Pancreas (tissue), 10 donors: ENCODE measurements around the gene AKAP8. TPM values are rescaled to one million over a fixed set of nuclear protein-coding genes. Genes with fewer than 3 reads are reported as not detected.
"Not testable (repeated sequence)": the region's sequence is repeated elsewhere in the genome, so short reads cannot be mapped to it uniquely, and the experiment has no call there.

Experiments
- ATAC-seq, 4 donors: fragments of 200-7000 bp; cut with Tn5 transposase; one replicate each; pipeline versions ENCODE4 v1.8.0 to v1.9.1; 2020; ENCODE audit warnings: mild to moderate bottlenecking in 4 of 4, moderate library complexity in 4 of 4
- DNase-seq, 6 donors: peaks; one replicate each; pipeline ENCODE4 v3.0.0-alpha.2; 2020
- FAIRE-seq: peaks from 2 replicates; lab custom pipeline; 2012; peaks lifted over from hg19 to GRCh38; lab: Jason Lieb, UNC
- H3K27ac ChIP-seq, 4 donors: fragments of 200-600 bp; sonication (generic); 1 replicate in 3 of 4; 2 replicates in 1 of 4; pipeline versions ENCODE4 v1.5.0 to v1.8.0; 2020
- H3K27me3 ChIP-seq, 4 donors: fragments of 200-600 bp; one replicate each; pipeline ENCODE4 v1.8.0; 2021
- H3K36me3 ChIP-seq, 3 donors: fragments of 200-600 bp; sonication (generic) in 1 of 3; one replicate each; pipeline versions ENCODE4 v1.5.0 to v1.8.0; 2020 to 2021
- H3K4me1 ChIP-seq, 3 donors: fragments of 200-600 bp; one replicate each; pipeline ENCODE4 v1.8.0; 2021
- H3K4me3 ChIP-seq, 4 donors: fragments of 200-600 bp; sonication (generic) in 2 of 4; one replicate each; pipeline versions ENCODE4 v1.5.0 to v1.8.0; 2020 to 2021
- H3K9me3 ChIP-seq, 4 donors: fragments of 200-600 bp; one replicate each; pipeline ENCODE4 v1.8.0; 2021
- CTCF ChIP-seq, 4 donors: fragments of 200-600 bp; sonication (generic) in 3 of 4; IDR thresholded peaks; one replicate each; pipeline versions ENCODE4 v1.5.0 to v1.8.0; 2021; ENCODE audit warnings: antibody characterized with exemption in 4 of 4
- WGBS, 2 donors: extraction: QIAGEN DNeasy Blood & Tissue Kit; methylation state at CpG; one replicate each; pipeline ENCODE4 v1.1.7; 2013; 5-methylcytosine and 5-hydroxymethylcytosine counted together
- intact Hi-C, 3 donors: fragments of 100-400 bp; cut with DNase I; formaldehyde crosslinking; loops; one replicate each; pipeline versions ENCODE4 v1.11.1 to v1.14.2; 2022
- polyA plus RNA-seq, 2 donors: library from polyadenylated mRNA; stranded (reverse); fragments of 200-250 nt; gene quantifications; one replicate each; pipeline ENCODE4 v1.2.3, GENCODE V29; 2013
- total RNA-seq, 6 donors: library from RNA; stranded (reverse); fragmentation: NEBNext Ultra II Directional in 4 of 6; extraction: Animal tissue kit (Norgen Biotek cat#: 25700) in 4 of 6; gene quantifications; one replicate each; pipeline versions ENCODE4 v1.2.1 to v1.2.4, GENCODE V29; 2021 to 2023
- donor health status: healthy with polysubstance abuse.
- donor health status: DM: no; HTN: no; CAD: no; lungs with moderate emphysema.
- donor health status: DM: no; HTN: no; CAD: no.
- donor health status: control.
- donor health status: control.
- donor health status: Bipolar disorder and iron deficiency.
- donor health status: DM: yes; HTN: yes; CAD: no.
- donor health status: DM: no; HTN: no; CAD: no.
- donor health status: DM: no; HTN: no; CAD: no.
- donor health status: DM: yes; HTN: yes; CAD: no.

AKAP8 gene
- total and polyA plus RNA-seq, 8 donors: 14.7 to 25.9 (median 17.6) TPM

GRCh38 chr19:15418579-15419412, 39.2 kb upstream of the AKAP8 start, which contains the start of gene AKAP8L:
TSS of gene AKAP8L (minus strand) at chr19:15418988. CDS start at chr19:15418923, 65 bp downstream.
- peak; percentile 98 for FAIRE-seq
- 0 to 1% methylated on average over 52 to 61 of the region's 61 CpGs for WGBS, 2 donors
- peaks cover 19 to 22% (median 21%) of the 10 kb centered on the region in 3 donors for H3K4me1 ChIP-seq
- no peaks in the 10 kb centered on the region for H3K27me3 ChIP-seq
- H3K36me3 ChIP-seq: peaks cover 0 to 10% (median 7%) of the 10 kb centered on the region in 3 donors
- ATAC-seq: peak; percentile 92 to 97 (median 94)
- peak; percentile 39 to 60 (median 46) for TF ChIP-seq CTCF (IDR thresholded peaks at IDR 0.05)
- H3K4me3 ChIP-seq: peak within 1 kb of the TSS; percentile 70 to 98 (median 92)
- intact Hi-C loops: no loop called here
- DNase-seq: peak; percentile 92 to 99 (median 99)
- H3K9me3 ChIP-seq: no peaks in the 10 kb centered on the region
- H3K27ac ChIP-seq: peak within 1 kb of the TSS; percentile 78 to 83 (median 82)

GRCh38 chr19:15418231-15418578, 38.6 kb upstream of the AKAP8 start:
- H3K36me3 ChIP-seq: peaks cover 0 to 5% (median 4%) of the 10 kb centered on the region in 3 donors
- no peak for DNase-seq
- no peak for TF ChIP-seq CTCF (IDR thresholded peaks at IDR 0.05)
- H3K4me3 ChIP-seq: peak overlapping the region; percentile 70 to 98 (median 92)
- H3K27ac ChIP-seq: peak overlapping the region; percentile 78 to 83 (median 82)
- H3K9me3 ChIP-seq: no peaks in the 10 kb centered on the region
- no peak for FAIRE-seq
- 0 to 1% methylated on average over 16 of the region's 16 CpGs for WGBS, 2 donors
- ATAC-seq: peak in 3 of 4 donors; percentile 6 to 10 (median 7)
- H3K4me1 ChIP-seq: peaks cover 25 to 26% (median 25%) of the 10 kb centered on the region in 3 donors
- intact Hi-C loops: no loop called here
- H3K27me3 ChIP-seq: no peaks in the 10 kb centered on the region

- peak in 1 of 6 donors; percentile 49 for DNase-seq
- 2% methylated on average over 9 of the region's 9 CpGs for WGBS, 2 donors
- TF ChIP-seq CTCF (IDR thresholded peaks at IDR 0.05): no peak
- Histone ChIP-seq H3K9me3 (no peaks in the 10 kb centered on the region), H3K27me3 (no peaks in the 10 kb centered on the region), H3K27ac (peak overlapping the region; percentile 78 to 83 (median 82)), H3K4me1 (peaks cover 25 to 31% (median 30%) of the 10 kb centered on the region in 3 donors), H3K36me3 (no peaks in the 10 kb centered on the region), H3K4me3 (peak overlapping the region; percentile 70 to 98 (median 92))
- intact Hi-C loops: no loop called here
- ATAC-seq: no peak
- FAIRE-seq: no peak
Measured at GRCh38 chr19:15417699-15418098, 38.1 kb upstream of the AKAP8 start.

- peak overlapping the region in 2 of 4 donors; percentile 9 to 18 for H3K27ac ChIP-seq
- intact Hi-C loops: no loop called here
- no peak for FAIRE-seq
Measured at GRCh38 chr19:15412832-15413231, 33.2 kb upstream of the AKAP8 start.

GRCh38 chr19:15411351-15411750, 31.8 kb upstream of the AKAP8 start:
- H3K36me3 ChIP-seq, intact Hi-C loops, DNase-seq, H3K27ac ChIP-seq, H3K27me3 ChIP-seq, H3K9me3 ChIP-seq, ATAC-seq, FAIRE-seq, H3K4me3 ChIP-seq: not testable (repeated sequence)
- peaks cover 29 to 47% (median 42%) of the 10 kb centered on the region in 3 donors for H3K4me1 ChIP-seq
- WGBS, 2 donors: 63 to 74% methylated on average over 2 of the region's 2 CpGs

More at GRCh38 chr19:15412832-15413231, 33.2 kb upstream of the AKAP8 start:
- Histone ChIP-seq H3K4me1 (peaks cover 31 to 49% (median 42%) of the 10 kb centered on the region in 3 donors), H3K36me3 (peaks cover 0 to 7% (median 3%) of the 10 kb centered on the region in 3 donors), H3K27me3 (no peaks in the 10 kb centered on the region), H3K9me3 (no peaks in the 10 kb centered on the region), H3K4me3 (peak overlapping the region in 1 of 4 donors; percentile 9)
- no peak for DNase-seq
- no peak for TF ChIP-seq CTCF (IDR thresholded peaks at IDR 0.05)
- ATAC-seq: no peak
- 44% methylated on average over 4 of the region's 4 CpGs for WGBS, 2 donors
